Ureter (tissue), 1 donor: Measurements from ENCODE around the gene ABHD12. TPM values are rescaled to one million over a fixed set of nuclear protein-coding genes. Genes with fewer than 3 reads are reported as not detected.

Experiments used
- DNase-seq: peaks from one replicate; pipeline ENCODE4 v3.0.0-alpha.2; 2020; ENCODE audit warnings: low spot score
- total RNA-seq: library from RNA; stranded (reverse); gene quantifications from one replicate; pipeline ENCODE4 v1.2.4, GENCODE V29; 2023
- donor health status: DM: yes; HTN: yes; CAD: no.

ABHD12 gene
- total RNA-seq, 1 donor from 2014 or later, result 105 TPM

GRCh38 chr20:25306991-25307903 lies 83.4 kb downstream of the ABHD12 start:
- no peak for DNase-seq

GRCh38 chr20:25304025-25304549 lies 86.5 kb downstream of the ABHD12 start:
- DNase-seq, result no peak

GRCh38 chr20:25303292-25304024 lies 87.2 kb downstream of the ABHD12 start:
- DNase-seq, result no peak

- no peak for DNase-seq
These were observed 88.0 kb downstream of the ABHD12 start for GRCh38 chr20:25302596-25302995.

- no peak for DNase-seq
These were observed 89.2 kb downstream of the ABHD12 start for GRCh38 chr20:25301357-25301920.

GRCh38 chr20:25300496-25301170 lies 90.0 kb downstream of the ABHD12 start:
- DNase-seq, result no peak

GRCh38 chr20:25299806-25300205 lies 90.8 kb downstream of the ABHD12 start:
- DNase-seq, result no peak

GRCh38 chr20:25297141-25297905 lies 93.3 kb downstream of the ABHD12 start:
- DNase-seq, result no peak

GRCh38 chr20:25296094-25297093 lies 94.2 kb downstream of the ABHD12 start:
- no peak for DNase-seq

GRCh38 chr20:25295386-25296093 lies 95.1 kb downstream of the ABHD12 start:
- peak; percentile 65 for DNase-seq

- DNase-seq, result no peak
These were observed 95.9 kb downstream of the ABHD12 start for GRCh38 chr20:25294459-25295385.

- DNase-seq, result no peak
These were observed 96.7 kb downstream of the ABHD12 start for GRCh38 chr20:25293910-25294458.

- no peak for DNase-seq
These were observed 97.1 kb downstream of the ABHD12 start for GRCh38 chr20:25293507-25293906.

- no peak for DNase-seq
These were observed 98.3 kb downstream of the ABHD12 start for GRCh38 chr20:25292176-25292891.

- DNase-seq, result no peak
These were observed 99.1 kb downstream of the ABHD12 start for GRCh38 chr20:25291432-25292133.
